AG10803 (cell line): Measurements from ENCODE around the gene GNAS.

Experiments used
- DNase-seq: peaks from one replicate; pipeline ENCODE4 v3.0.0; 2010; ENCODE audit warnings: low read depth
- H3K4me3 ChIP-seq: 2 replicates; pipeline ENCODE4 v1.5.1; 2011; ENCODE audit warnings: mild to moderate bottlenecking, low read length, control low read depth
- TF ChIP-seq, protein P1 (sequence below): conservative IDR thresholded peaks from 2 replicates; pipeline ENCODE4 v1.5.1; 2011; ENCODE audit warnings: mild to moderate bottlenecking, low read length, control low read depth, inconsistent platforms

The GNAS gene

DNA sequence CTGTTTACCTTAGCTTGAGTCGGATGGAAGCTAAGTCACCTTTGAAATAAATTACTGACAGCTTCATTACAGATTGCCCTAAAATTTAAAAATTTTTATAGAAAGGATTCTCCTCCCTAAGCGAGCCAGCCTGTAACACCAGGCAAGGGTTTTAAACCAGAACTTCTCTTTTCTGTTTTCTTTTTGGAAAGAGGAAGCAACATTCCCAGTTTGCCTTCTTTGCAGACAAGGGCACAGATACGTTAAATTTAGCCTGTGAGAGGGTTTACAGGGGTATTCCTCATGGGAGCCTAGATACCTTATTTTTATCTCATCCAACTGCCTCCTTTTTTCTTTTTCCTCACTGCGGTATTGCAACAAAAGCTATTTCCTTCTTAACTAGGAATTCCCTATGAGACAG is 45.0 kb downstream of the GNAS start:
- TF ChIP-seq, protein P1, sequence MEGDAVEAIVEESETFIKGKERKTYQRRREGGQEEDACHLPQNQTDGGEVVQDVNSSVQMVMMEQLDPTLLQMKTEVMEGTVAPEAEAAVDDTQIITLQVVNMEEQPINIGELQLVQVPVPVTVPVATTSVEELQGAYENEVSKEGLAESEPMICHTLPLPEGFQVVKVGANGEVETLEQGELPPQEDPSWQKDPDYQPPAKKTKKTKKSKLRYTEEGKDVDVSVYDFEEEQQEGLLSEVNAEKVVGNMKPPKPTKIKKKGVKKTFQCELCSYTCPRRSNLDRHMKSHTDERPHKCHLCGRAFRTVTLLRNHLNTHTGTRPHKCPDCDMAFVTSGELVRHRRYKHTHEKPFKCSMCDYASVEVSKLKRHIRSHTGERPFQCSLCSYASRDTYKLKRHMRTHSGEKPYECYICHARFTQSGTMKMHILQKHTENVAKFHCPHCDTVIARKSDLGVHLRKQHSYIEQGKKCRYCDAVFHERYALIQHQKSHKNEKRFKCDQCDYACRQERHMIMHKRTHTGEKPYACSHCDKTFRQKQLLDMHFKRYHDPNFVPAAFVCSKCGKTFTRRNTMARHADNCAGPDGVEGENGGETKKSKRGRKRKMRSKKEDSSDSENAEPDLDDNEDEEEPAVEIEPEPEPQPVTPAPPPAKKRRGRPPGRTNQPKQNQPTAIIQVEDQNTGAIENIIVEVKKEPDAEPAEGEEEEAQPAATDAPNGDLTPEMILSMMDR = no peak
- no peak for DNase-seq
- no peak overlapping the region for H3K4me3 ChIP-seq

DNA sequence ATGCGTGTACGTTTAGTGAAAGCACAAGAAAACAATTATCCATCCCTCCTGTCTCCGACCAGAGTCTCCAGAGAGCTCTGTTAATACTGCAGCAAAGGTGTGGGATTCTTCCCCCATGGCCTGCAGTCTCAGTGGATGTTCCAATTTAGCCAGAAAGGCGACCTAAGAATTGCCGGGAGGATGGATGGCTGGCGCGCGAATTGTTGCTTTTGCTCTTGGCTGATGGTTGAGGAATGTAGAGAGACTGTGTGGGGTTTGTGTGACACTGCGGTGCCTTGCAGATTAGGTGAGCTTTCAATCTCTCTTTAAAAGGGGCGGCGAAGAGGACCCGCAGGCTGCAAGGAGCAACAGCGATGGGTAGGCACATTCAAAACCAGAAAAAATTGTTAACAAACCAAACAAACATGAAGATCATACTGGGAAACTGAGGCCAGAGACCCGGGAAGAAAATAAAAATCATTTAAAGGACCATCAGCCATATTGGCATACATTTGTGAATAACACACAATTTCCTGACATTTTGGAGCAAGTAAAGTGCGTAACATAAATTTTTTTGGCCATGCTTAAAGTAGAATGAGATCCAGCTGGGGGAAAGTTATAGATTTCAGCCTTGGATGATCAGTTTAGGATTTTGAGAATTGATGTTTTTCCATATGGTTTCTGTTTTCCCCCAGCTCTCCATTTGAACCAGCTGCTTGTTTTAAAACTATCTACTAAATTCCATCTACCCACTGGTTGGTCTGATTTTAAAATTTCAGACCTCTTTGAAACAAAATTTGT is 46.3 kb downstream of the GNAS start:
- no peak for DNase-seq
- H3K4me3 ChIP-seq = no peak overlapping the region
- TF ChIP-seq, protein P1 = no peak

DNA sequence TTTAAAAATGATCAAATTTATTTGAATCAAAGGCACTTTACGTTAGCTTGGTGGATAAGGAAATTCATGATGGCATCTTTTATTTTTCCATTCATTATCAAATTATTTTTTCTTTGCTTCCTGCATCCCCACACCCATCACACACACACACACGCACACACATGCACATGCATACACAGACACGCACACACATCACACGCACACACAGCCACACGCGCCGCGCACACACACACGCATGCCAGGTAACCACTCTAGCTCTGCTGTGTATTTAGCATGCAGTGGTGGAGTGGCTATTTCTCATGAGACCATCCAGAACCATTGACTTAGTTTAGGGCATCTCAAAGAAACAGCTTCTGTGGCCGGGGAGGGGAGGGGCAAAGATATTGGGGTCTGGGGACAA is 47.0 kb downstream of the GNAS start:
- no peak overlapping the region for H3K4me3 ChIP-seq
- TF ChIP-seq, protein P1 = no peak
- DNase-seq = no peak

DNA sequence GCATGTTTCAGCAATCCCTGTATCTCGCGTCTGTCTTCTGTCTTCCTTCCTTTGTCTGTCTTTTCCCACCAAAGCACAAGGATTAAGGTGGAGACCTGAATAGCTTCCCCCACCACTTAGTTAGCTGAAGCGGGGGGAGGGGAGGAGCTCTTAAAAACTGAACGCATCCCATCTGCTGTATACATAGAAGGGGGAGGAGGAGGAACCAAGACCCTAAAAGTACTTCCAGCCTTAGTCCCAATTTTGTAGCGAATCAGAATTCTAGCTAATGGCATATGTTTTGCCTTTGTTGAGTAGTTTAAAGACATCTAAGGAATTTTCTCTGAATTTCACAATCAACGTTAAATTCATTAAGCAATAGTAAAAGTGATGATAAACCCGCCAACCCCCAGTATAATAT is 47.9 kb downstream of the GNAS start:
- no peak overlapping the region for H3K4me3 ChIP-seq
- TF ChIP-seq, protein P1 = no peak

DNA sequence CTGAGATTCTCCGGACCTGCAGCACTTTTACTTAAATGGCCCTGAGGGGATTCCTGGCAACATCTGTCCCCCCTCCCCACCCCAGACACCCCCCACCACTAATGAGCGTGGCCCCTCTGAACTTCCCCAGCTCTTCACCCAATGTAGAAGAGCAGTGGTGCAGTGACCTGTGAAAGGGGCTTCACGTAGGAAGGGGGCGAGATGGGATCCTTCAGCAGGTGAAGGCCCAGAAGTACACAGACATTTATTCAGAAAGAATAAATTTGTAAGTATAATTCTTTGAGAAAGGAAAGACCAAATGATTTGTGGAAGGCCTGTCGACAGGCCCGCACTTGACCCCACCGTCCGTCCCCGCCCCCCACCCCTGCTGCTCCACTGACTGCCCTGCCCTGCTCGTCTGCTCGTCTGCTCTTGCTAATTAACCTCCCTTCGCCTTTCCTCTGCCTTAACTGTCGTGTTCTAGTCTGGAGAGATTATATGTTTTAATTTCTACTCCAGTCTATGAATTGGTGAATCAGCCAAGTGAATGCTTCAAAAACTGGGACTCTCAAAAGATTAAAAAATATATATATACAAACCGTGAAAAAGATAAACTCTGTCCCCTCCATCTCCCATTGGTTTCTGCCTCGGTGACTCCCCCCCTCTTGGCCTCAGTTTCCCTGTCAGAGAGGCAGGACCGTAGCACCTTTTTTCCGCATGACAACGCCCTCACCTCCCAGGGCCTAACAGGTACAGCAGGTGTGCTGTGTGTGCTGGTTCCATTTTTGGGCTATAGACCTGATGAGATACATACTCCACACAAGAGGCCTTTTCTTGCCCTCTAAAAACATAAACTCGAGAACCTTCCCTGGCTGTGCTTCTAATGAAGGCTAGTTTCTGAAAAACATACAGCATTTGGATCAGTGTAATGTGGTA is 49.2 kb downstream of the GNAS start:
- no peak overlapping the region for H3K4me3 ChIP-seq
- no peak for DNase-seq
- TF ChIP-seq, protein P1 = no peak

More for the DNA sequence above, 47.9 kb downstream of the GNAS start:
- peak; percentile 43 for DNase-seq

DNA sequence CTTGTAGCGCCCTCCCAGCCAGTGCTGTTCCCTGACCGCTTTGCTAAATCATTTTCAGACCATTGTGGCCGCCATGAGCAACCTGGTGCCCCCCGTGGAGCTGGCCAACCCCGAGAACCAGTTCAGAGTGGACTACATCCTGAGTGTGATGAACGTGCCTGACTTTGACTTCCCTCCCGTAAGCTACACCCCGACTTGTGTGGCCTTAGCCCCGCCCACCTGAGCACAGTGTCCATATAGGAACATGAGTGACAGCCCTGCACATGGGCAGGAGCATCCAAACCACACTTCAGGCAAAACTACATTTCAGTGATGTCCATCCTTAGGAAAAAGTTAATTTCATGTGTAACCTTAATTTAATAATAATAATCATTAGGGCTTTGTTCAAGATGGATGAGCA is 51.1 kb downstream of the GNAS start:
- no peak overlapping the region for H3K4me3 ChIP-seq
- DNase-seq = no peak
- TF ChIP-seq, protein P1 = no peak
